HG03025 (cell line): ENCODE measurements around the gene MGAT4B.

Experiments used
- ATAC-seq: cut with Tn5 transposase; IDR thresholded peaks from one replicate; pipeline ENCODE4 v1.9.1; 2021; ENCODE audit warnings: mild to moderate bottlenecking, moderate library complexity; ENCODE audit not compliant: unreplicated experiment, low FRiP score

Gene MGAT4B

DNA sequence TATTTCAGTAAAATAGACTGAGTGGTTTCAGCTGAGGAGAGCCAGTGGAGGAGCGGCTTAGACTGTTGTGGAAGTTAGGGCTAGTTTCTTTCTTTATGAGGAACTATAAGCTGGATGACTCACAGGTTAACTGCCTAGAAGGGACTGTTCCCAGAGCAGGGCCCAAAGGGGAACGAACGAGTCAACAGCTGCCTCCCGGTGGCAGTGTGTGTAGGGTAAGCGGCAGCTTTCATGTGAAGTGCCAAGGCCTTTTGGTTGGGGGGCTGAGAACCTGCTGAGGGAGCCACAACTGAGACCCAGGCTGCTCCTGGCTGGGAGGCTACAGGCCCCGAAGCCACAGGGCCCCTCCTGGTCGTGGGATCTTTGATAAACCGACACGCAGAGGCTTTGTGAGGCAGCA is 21.0 kb upstream of the MGAT4B start:
- no peak for ATAC-seq

GRCh38 chr5:179825655-179826182 is 19.1 kb upstream of the MGAT4B start:
- ATAC-seq, result no peak

DNA sequence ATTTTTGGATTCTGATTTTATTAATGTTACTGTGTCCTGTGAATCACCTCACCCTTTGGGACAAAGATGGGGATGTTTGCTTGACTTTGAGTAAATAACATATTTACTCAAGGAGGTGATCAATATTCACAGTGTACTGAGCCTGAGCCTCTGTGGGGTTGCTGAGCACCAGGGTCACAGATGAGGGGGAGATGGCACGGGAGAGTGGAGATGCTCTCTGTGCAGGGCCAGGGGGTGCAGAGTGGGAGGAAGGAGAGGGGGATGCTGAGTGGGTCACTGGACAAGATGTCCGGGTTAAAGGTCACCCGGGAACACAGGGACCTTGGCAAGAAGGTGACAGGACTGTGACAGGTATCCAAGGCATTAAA is 18.1 kb upstream of the MGAT4B start:
- no peak for ATAC-seq

- ATAC-seq, result no peak
These were observed 17.5 kb upstream of the MGAT4B start for GRCh38 chr5:179823937-179824744.

DNA sequence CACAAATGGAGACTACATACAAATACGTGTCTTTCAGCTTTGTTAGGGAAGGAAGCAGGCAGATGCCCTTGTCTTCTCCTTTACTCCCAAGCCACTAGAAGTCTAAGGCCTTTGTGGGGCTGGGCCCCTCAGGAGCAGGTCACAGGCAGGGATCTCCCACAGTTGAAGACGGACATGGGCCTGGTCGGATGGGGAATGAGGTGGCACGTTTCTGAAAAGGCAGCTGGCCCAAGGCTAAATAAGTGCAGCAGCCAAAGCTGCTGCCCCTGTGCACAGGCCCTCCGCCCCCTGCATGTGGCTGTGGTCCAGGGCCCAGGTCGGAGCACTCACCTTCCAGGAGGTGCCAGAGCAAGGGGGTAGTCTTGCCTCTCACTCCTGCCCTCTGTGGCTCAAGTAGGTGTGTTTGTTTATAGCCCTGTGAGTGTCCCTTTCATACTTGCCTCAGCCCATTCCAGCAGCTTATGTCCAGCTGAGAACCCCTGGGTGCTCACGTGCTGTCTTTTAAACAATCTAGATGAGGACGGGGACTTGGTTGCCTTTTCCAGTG is 15.9 kb upstream of the MGAT4B start:
- ATAC-seq, result no peak

- no peak for ATAC-seq
These were observed 15.4 kb upstream of the MGAT4B start for GRCh38 chr5:179822059-179822432.

DNA sequence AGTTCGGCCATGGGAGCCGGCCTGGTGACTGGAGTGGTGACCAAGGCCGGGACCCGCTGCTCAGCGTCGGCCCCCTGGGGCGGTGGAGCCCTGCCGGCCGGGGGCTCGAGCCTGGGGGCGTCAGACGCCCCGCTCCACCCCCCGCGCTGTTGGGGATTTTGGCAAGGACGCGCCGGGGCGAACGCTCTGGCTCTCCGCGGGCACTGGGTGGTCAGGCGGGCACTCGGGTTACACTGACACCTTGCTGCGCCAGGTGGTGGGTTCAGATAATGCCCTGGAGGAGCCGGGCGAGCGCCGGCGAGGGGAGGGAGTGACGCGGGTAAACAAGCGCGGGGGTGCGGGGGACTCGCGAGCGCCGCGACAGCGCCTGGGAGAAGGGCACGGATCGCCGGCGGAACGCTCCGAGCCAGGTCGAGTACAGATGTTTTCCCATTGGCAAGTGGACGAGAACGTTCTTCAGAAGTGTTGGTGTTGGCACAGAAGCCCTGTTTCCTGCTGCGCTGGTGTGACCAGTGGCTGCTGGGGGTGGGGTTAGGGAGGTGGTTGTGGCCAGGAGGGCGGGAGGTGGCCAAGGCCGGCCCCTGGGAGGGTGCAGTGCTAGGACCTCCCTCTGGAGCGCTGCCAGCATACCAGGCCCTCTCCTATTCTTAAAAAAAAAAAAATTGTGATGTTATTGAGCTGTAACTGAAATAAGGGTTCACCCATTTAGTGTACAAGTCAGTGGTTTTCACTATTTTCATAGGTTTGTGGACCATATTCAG is 14.8 kb upstream of the MGAT4B start:
- ATAC-seq, result peak; percentile 42

DNA sequence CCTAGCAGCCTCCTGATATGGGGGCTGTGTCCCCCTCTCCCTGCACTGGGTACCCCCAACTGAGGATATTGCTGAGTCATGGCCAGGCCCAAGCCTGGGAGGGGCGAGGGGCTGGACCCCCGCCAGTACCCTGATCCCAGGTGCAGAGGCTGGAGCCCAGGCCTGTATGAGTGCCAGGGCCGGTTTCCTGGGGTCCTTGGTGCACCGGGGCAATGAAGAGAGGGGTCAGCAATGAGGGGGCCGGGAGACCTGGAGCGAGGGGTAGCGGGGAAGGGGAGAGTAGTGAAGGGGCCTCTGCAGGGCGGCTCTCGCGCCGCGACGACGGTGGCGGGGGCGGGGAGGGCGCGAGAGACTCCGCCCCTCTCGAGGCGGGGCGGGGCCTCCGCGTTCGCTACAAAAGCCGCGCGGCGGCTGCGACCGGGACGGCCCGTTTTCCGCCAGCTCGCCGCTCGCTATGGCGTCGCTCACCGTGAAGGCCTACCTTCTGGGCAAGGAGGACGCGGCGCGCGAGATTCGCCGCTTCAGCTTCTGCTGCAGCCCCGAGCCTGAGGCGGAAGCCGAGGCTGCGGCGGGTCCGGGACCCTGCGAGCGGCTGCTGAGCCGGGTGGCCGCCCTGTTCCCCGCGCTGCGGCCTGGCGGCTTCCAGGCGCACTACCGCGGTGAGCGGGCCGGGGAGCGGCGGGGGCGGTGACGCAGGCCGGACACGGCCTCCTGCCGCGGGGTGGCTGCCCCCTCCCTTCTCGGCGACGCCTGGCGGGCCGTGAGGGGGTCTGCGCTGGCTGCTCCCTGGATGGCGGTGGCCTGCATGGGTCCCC is 14.0 kb upstream of the MGAT4B start, which contains the start of gene SQSTM1:
TSS of gene SQSTM1 (plus strand) at position 423 of the 815 bp plus-strand sequence. CDS start at position 455, 32 bp downstream.
- peak; percentile 36 for ATAC-seq

- ATAC-seq, result no peak
These were observed 13.4 kb upstream of the MGAT4B start for GRCh38 chr5:179820127-179820482.

GRCh38 chr5:179819296-179820126 is 12.8 kb upstream of the MGAT4B start:
- ATAC-seq, result peak; percentile 17

GRCh38 chr5:179818746-179819295 is 12.2 kb upstream of the MGAT4B start:
- peak; percentile 41 for ATAC-seq

DNA sequence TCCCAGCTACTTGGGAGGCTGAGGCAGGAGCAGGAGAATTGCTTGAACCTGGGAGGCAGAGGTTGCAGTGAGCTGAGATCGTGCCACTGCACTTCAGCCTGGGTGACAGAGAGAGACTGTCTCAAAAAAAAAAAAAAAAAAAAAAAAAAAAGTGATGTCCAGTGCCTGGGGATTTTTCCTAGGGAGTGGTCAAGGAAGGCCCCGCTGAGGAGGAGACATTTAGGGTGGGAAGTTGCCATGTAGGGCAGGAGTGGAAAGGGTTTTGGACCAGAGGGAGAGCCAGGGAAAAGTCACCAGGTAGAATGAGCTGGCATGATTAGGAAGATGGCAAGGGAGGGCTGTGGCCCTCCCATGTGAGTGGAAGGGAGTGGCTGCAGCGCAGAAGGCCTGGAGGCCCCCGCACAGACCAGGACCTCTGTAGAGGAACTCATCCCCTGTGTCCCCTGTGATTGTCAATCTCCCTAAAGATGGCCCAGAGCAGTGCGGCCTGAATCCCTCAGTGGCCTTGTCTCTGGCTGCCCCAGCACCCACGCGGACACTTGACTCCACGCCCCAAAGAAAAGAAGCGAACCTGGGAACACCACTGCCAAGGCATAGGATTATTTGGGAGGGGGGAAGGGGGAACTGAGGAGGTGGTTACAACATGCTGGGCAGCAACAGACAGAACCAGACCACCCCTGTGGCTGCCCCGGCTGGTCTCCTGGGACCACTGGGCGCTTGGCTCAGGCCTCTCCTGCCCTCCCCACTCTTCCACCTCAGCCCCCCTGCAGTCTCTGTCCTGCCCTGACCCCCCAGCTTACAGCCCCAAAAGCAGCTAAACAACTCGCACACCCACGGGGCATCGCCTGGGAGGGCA is 11.5 kb upstream of the MGAT4B start:
- ATAC-seq, result no peak

DNA sequence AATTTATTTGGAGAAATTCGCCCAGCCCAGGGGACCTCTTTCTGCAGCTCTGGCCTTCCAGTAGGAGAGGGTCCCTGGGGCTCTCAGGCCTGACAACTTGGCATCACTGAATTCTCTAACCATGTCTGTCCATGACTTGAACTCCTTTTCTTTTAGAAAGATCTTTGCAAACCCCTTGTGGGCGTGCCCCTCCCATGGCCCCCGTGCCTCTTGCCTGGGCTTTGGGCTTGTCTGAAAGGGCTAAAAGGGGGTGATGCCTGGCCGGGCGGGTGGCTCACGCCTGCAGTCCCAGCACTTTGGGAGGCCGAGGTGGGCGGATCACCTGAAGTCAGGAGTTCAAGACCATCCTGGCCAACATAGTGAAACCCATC is 10.8 kb upstream of the MGAT4B start:
- ATAC-seq, result no peak

DNA sequence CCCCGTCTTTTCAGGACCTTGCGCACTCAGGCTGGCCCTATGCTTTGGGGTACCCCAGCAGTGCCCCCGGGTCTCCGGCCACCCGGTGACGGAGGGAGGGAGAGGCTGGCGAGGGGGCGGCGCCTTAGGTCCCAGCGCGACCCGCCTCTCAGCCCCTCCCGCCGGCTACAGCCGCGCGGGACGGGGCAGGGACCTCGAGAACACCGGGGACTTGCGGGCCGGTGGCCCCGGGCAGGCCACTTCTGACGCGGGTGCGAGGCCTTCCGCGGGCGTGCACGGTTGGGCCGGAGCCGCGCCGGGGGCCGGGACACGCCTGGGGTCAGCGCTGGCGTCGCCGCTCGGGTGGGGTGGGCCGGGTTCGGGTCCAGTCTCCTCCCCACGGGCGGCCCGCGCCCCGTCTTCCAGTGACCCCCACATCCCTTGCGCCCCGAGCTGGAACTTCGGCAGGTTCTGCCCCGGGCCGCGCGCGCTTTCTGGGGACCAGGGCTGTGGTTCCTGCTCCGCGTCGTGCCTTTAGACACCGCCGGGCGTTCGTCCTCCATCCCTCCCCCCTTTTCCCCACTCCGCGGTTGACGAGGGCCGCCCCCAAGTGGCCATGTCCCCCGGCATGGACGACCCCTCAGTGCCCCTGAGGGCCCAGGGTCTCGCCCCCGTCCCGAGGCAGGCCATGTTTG is 10.3 kb upstream of the MGAT4B start:
- ATAC-seq, result no peak

DNA sequence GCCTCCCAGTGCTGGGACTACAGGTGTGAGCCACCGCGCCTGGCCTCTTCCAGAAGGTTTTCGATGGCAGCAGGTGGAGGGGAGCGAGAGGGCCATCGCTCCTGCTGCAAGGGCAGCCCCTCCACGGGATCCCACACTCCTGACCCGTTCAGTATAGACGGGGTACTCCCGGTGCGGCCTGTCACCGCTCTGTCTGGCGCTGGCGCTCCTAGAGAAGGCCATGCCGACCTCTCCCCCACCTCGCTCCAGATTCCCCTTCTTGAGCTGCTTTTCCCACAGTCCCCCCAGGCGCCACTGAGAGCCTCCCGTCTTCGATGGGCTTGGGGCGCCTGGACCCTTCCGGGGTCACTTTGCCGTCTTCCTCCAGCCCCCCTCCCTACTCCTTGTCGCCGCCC is 9.7 kb upstream of the MGAT4B start:
- no peak for ATAC-seq

GRCh38 chr5:179815491-179816249 is 9.0 kb upstream of the MGAT4B start:
- ATAC-seq, result no peak

- no peak for ATAC-seq
These were observed 7.4 kb upstream of the MGAT4B start for GRCh38 chr5:179814090-179814489.
